HG03575 (cell line): ENCODE measurements around the gene NEK5.

ENCODE experiments used
- ATAC-seq: cut with Tn5 transposase; IDR thresholded peaks from one replicate; pipeline ENCODE4 v1.9.1; 2021; ENCODE audit not compliant: unreplicated experiment, insufficient number of reproducible peaks, low FRiP score; ENCODE audit errors: extremely low read depth

The NEK5 gene

DNA sequence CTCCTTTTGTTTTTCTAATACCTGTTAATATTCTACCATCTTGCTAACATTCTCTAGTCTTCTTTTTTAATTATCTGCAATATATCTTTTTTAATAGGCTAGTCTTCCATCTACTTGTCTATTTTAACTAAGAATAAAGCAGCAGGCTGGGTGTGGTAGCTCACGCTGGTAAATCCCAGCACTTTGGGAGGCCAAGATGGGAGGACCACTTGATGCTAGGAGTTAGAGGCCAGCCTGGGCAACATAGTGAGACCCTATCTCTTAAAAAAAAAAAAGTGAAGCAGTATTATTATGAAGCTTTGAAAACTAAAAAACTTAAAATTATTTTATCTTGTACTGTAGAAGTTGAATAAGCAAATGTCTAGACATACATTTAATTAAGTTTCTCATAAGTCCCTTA is 101.0 kb downstream of the NEK5 start:
- no peak for ATAC-seq

DNA sequence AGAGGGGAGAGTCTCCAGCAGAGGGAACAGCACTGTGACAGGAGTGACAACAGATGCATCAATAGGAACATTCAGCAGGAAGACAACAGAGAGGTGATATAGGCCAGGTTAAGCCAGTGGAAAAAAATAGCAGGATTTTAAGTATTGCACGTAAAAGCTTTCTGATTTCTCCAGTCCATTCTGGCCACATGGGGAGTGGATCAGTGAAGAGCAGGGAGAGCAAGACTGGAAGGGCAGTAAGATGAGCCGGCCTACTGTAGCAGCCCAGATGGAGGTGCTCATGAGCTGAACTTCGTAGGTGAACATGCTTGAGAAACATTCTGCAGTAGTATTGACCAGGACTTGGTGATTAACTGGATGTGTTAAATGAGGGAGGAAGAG is 102.6 kb downstream of the NEK5 start:
- no peak for ATAC-seq

DNA sequence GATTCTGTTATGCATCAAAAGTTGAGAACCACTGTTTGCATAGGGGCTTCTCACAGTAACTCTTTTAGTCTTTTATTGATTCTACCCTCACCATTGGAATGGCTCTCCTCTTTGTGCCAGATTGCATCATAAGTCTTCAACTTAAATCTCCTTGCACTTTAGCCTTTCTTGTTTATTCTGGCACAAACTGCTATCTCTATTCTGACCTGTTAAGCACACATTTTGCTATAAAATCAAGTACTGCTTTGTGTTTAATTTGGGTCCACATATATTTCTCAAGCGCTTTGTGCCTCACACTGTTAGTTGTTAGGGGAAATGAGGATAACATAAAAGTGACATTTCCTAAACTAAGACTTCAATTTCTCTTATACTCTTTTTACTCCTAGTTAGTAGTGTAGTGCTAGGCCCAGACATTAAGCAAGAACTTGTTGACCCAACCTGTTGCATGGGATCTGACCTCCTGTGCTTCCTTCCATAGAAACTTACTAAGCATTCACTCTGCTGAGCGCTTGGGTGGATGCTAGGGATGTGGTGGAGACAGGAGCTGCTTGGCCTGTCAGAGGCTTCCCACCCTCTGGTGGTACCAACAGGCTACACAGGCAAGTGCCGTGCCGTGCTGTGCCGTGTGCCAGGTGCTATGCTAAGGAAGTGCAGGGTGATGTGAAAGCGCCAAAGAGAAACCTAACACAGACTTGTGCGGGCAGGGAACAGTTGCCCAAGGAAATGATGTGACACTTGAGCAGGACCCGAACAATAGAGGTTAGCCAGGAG is 103.2 kb downstream of the NEK5 start:
- no peak for ATAC-seq

DNA sequence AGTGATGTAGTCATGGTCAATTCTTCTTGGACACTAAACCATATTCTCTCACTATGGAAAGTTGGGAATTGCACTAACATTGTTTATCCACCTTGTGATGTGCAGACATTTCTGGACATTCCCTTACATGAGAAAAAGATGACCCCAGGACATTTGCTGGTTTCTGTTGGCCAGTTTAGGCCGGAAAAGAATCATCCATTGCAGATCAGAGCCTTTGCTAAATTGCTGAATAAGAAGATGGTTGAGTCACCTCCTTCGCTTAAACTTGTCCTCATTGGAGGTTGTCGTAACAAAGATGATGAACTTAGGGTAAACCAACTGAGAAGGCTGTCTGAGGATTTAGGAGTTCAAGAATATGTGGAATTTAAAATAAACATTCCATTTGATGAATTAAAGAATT is 104.4 kb downstream of the NEK5 start, which contains the start of gene UTP14C:
Gene UTP14C (plus strand): TSS at position 211 of the 400 bp plus-strand sequence. CDS start 4,114 bp downstream, outside the sequence.
- no peak for ATAC-seq

DNA sequence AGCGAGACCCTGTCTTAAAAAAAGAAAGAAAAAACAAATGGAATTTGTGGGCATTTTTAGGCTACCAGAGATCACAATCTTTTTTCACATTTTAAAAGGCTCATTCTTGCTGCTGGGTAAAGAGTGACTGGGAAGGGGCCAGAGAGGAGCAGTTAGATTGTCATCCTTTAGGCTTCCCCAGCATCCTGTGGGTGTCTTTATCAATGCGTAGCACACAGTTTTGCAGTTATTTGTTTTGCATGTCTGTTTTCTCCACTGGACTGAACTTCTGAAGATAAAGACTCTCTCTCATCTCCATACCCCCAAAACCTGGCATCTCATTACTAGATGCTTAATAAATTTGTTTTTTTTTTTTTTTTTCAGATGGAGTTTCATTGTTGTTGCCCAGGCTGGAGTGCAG is 106.5 kb downstream of the NEK5 start:
- no peak for ATAC-seq

DNA sequence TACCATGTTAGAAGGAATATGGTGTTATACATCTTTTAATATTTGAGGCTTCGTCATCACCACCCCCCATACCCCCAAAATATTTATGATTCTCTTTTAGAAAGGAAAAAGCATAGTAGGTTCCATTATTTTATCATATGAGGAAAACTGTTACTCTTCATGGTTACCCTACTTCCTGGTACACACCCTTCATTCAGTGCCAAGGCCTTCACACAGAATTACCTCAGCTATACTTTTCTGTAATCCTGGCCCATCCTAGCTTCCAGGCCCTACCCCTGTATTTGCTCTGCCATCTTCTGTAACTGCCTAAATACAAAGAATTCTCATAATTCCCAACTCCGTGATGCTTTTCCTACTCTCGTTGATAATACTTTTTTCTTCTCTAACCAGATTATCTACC is 108.7 kb downstream of the NEK5 start:
- no peak for ATAC-seq

DNA sequence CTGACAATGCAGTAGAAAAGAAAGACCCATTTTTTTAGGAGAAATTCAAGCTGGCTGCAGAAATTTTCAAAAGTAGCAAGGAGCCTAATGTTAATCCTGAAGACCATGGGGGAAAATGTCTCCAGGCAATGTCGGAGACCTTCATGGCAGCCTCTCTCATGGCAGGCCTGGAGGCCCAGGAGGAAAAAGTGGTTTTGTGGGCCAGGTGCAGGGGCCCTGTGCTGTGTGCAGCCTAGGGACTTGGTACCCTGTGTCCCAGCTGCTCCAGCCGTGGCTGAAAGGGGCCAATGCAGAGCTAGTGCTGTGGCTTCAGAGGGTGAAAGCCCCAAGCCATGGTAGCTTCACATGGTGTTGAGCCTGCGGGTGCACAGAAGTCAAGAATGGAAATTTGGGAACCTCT is 112.6 kb downstream of the NEK5 start:
- no peak for ATAC-seq

DNA sequence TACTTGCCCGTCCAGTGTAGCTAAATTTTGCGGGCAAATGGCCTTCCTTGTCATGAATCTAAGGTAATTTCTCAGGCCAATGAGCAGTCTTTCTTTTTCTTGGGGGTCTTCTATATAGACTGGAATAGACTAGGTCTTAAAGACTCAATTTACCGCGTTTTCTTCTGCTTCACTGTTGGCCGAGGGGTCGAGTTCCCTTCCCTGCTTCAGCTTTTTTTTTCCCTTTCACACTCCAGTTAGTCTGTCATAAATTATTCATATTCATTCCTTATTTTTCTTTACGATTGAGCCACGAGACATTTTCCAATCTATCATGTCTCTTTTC is 116.4 kb downstream of the NEK5 start:
- ATAC-seq = no peak

DNA sequence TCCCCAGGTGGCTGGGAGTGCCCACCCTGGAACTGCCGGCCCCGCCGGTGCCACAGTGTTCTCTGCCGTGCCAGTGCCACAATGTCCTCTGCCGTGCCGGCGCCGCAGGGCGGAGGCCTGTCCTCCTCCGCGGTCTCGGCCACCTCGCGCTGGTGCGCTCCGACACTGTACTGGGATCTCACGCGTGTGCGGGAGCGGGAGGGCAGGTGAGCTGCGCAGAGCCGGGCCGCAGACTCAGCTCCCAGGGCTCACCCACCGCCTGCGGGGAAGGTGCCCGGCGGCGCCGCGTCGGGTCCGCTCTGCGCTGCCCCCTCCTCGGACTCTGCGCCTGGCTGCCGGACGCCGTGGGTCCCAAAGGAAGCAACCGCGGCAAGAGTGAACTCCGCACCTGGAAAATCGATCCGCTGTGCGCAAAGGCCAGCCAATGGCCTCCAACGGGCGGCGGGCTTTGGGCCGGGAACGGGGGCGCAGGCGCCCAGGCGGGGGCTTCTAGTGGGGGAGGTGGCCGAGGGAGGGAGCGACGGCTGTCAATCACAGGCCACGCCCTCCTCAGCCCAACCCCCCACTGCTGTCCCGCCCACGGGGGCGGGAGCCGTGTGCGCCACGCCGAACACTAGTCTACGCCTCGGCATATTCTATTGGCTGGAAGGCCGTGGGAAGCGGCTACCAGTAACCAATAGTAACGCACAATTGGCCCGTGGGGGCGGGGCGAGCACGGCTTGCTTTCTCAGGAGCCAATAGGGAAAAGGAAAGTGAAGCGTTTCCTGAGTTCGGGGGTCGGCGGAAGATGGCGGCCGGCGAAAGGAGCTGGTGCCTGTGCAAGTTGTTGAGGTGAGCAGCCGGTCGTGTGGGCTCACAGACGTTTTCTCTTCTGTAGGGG is 117.0 kb downstream of the NEK5 start, which contains the start of gene ALG11:
Gene ALG11 (plus strand): TSS at position 767 of the 880 bp plus-strand sequence. CDS start 21 bp downstream, at position 788.
- ATAC-seq = peak; percentile 96

DNA sequence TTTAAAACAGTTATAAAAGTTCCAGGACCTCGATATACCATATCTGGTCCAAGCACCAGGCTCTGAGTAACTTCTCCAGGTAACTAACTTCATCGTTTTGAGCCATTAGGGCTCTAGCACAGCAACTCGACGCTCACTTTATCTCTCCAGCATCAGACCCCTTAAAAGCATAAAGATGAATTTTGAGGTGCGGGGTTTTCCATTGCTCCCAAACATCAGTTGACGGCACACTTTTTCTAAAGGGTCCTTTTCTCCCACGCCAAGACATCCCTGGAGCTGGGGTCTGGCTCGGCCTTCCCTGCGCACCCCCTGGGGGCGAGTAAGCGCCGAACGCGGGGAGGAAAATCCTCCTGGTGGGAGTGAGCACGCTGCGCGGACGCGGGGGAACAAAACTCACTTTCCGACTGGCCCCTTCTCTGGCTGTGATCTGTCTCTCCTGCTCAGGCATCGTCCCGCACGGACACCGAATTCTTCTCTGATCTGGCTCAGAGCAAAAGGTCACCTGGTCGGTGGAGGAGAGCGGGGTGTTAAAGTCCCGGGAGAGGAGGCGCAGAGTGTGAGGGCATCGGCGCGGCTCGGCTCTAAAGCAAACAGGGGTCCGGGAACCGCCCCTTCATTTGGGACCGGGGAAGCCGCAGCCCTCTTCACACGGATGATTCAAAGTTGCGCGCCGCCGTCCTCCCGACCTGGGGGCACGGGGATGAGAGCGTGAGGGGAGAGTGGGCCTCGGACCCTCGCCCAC is 117.8 kb downstream of the NEK5 start, which contains the start of gene ATP7B:
Gene ATP7B (minus strand): TSS at position 561 of the 742 bp plus-strand sequence. CDS start 113 bp downstream, at position 448.
- no peak for ATAC-seq

DNA sequence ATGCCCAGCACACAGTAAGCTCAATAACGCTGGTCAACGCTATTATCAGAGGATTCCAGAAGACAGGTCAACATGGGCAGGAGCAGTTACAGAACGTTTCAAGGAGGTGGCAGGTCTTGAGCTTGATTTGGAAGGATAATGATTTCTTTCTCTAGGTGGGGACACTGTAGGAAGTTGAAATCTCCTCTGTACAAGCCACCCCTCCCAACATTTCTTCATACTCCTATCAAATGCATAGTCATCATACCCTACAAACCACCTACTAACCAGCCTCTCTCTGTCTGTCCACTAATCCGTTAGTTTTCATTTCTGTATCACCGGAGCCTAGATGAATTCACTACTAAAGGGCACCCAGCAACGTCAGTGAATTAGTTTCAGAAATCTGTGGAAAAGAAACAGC is 118.9 kb downstream of the NEK5 start:
- no peak for ATAC-seq

DNA sequence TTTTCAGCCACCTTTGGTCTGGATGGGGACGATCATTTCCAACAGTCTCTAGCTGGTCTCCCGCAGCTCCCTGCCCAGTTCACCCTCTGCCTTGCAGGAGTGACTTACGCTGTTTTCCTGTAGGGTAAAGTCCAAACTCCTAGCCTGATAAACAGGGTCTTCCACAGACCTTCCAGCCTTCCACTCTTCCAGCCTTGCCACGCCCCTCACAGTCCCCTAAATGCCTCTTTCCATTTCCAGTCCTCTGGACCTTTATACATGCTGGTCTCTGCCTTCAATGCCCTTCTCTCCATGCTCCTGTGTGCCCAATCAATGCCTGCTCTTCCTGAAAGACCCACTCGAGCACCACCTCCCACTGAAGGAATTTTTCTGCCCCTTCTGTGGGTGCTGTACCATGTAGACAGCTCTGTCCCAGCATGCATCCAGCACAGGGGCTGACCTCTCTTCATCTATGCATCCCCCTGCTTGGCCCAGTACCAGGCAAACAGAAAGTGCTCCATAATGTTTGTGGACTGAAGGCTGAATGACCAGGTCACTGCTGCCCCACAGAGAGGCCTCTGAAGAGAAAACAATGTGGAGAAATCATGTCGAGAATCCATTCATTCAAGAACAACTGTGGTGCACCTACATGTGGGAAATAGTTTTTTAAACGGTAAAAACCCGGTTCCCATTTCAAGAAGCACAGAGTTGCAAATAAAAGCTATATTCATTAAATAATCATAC is 122.2 kb downstream of the NEK5 start:
- ATAC-seq = no peak

DNA sequence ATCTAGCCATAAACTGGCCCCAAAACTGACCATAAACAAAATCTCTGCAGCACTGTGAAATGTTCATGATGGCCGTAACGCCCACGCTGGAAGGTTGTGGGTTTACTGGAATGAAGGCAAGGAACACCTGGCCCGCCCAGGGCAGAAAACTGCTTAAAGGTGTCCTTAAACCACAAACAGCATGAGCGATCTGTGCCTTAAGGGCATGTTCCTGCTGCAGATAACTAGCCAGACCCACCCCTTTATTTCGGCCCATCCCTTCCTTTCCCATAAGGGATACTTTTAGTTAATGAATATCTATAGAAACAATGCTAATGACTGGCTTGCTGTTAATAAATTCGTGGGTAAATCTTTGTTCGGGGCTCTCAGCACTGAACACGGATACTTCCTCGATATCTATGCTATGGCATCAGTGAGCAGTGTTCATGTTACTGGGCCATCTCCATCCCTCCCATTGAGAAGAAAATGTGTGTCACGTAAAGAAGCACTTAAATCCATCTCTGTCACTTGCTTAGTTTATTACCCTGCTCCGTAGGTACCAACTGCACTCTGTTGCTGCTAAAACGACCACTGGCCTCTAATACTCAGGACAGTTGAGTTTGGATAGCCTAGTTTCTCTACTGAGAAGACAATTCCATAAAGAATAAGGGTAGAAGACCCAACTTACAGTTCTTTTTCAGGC is 122.9 kb downstream of the NEK5 start:
- ATAC-seq = no peak

DNA sequence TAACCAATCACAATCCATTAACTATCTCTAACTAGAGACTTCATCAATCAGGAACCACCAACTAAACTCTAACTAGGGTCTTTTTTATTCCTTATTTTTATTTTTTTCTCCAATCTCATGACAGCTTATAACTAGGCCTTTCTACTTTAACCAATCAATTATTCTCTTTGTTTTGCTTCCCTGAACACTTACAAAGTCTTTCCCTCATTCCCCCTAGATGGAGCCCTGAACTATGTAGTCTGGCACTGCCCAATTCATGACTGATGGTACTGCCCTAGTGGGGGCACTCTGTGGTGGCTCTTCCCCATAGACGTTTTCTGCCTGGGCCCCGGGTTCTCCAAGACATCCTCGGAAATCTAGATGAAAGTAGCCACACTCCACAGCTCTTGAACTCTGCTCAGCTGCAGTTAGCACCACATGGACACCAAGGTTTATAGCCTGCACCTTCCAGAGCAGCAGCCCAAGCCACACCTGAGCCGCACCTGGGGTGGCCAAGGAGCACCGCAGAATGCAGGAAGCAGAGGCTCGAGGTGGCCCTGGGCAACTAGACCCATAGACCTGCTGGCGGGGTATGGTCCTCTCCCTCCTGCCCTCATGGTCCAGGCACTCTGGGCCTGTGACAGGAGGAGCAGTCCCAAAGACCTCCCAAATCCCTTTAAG is 124.2 kb downstream of the NEK5 start:
- ATAC-seq = no peak

DNA sequence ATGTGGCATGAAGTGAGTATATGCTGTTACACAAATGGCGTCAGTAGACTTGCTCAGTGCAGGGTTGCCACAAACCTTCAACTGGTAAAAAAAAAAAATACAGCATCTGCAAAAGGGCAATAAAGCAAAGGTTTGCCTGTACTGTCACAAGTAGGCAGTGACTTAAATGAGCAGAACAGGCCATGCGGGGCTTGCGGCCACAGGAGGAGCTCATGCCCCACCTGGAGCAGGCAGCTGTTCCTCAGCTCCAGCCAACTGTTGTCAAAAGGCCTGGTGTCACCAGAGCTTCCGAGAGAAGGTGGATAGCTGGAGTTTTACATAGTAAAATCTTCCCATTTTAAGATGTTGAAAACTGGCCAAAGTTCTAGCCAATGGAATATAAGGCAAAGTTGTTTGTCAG is 125.3 kb downstream of the NEK5 start:
- no peak for ATAC-seq

DNA sequence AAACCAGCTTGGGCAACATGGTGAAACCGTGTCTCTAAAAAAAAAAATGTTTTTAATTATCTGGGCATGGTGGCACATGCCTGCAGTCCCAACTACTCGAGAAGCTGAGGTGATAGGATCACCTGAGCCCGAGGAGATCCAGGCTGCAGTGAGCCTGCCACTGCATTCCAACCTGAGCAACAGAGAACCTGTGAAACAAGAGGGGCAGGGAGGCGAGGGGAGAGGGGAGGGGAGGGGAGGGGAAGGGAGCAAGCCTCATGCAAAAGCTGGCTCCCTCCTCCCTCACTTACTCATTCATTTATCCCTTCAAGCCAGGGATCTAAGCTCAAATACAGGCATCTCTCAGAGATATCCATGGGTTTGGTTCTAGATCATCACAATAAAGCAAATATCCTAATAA is 126.5 kb downstream of the NEK5 start:
- no peak for ATAC-seq

DNA sequence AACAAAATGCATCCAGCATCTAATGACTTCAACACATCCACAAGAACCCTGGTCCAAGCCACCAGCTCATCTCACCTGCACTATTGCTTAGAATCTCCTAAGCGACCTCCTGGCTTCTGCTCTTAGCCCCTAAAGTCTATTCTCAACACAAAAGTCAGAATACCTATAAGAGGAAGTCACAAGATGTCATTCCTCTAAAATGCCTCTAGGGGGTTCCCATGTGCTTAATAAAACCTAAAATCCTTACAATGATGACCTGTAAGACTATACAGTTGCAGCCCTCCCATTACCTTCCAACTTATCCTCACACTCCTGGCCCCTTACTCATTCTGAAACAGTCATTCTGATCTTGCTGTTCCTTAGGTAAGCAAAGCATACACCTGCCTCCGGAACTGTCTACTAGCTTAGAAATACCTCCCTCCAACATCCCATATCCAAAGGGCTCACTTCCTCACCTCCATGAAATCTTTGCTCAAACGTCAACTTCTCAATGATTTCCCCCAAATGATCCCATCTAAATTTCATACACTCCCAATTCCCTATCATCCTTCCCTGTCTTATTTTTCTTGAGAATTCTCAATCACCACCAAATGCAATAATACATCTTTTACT is 127.6 kb downstream of the NEK5 start:
- no peak for ATAC-seq
